HEK293 (cell line): ENCODE measurements around the gene ARPC2.
A peak's percentile ranks its signal among the peaks of the same experiment; 100 is the strongest.

ENCODE experiments used
- CTCF ChIA-PET: fragments of 350-600 bp; formaldehyde crosslinking; extraction: SDS; loops from one replicate; lab custom pipeline; 2021; ENCODE audit warnings: antibody characterized with exemption; lab: Yijun Ruan, JAX
- POLR2A ChIA-PET: fragments of 300-600 bp; formaldehyde crosslinking; extraction: SDS; loops from one replicate; lab custom pipeline; 2020; ENCODE audit warnings: antibody characterized with exemption, inconsistent platforms; lab: Yijun Ruan, JAX
- H3K27ac ChIP-seq: fragments of 200-500 bp; sonication (Bioruptor generic); 2 replicates; pipeline ENCODE4 v1.5.1; 2014; ENCODE audit warnings: low read depth, low read length, control low read depth, inconsistent platforms; ENCODE audit errors: extremely low read depth
- H3K36me3 ChIP-seq, 2 experiments: fragments of 200-500 bp in 1 of 2; sonication (Bioruptor generic) in 1 of 2; 1 replicate in 1 of 2; 2 replicates in 1 of 2; pipeline ENCODE4 v1.5.1; 2014 to 2017; ENCODE audit warnings: inconsistent platforms in 2 of 2, low read length in 2 of 2; ENCODE audit not compliant: control insufficient read depth in 2 of 2, insufficient read depth in 1 of 2
- H3K4me1 ChIP-seq: fragments of 200-500 bp; sonication (Bioruptor generic); 2 replicates; pipeline ENCODE4 v1.5.1; 2014; ENCODE audit warnings: mild to moderate bottlenecking, low read length, inconsistent platforms; ENCODE audit not compliant: control insufficient read depth, insufficient read depth
- H3K4me3 ChIP-seq: 2 replicates; pipeline ENCODE4 v1.5.1; 2011; ENCODE audit warnings: low read depth, mild to moderate bottlenecking, control low read depth, low read length, moderate library complexity
- H3K9me3 ChIP-seq: fragments of 200-500 bp; sonication (Bioruptor generic); 2 replicates; pipeline ENCODE4 v1.5.1; 2014; ENCODE audit warnings: low read depth, low read length, inconsistent platforms; ENCODE audit not compliant: control insufficient read depth, insufficient read depth
- IKZF3 ChIP-seq: fragments of 450-650 bp; IDR thresholded peaks from 2 replicates; pipeline ENCODE4 v1.5.0; 2018; ENCODE audit warnings: missing biosample characterization, mild to moderate bottlenecking, missing genetic modification characterization, moderate library complexity
- KLF1 ChIP-seq: fragments of 450-650 bp; formaldehyde crosslinking; IDR thresholded peaks from 2 replicates; pipeline ENCODE4 v1.5.1; 2016; ENCODE audit warnings: missing biosample characterization, missing genetic modification characterization
- KLF10 ChIP-seq: fragments of 450-650 bp; IDR thresholded peaks from 2 replicates; pipeline ENCODE4 v1.5.1; 2018; ENCODE audit warnings: missing biosample characterization, mild to moderate bottlenecking, missing genetic modification characterization
- MYNN ChIP-seq: fragments of 450-650 bp; formaldehyde crosslinking; IDR thresholded peaks from 2 replicates; pipeline ENCODE4 v1.5.1; 2016; ENCODE audit warnings: missing biosample characterization, missing genetic modification characterization, borderline replicate concordance
- MZF1 ChIP-seq: fragments of 450-650 bp; formaldehyde crosslinking; IDR thresholded peaks from 2 replicates; pipeline ENCODE4 v1.5.1; 2017; ENCODE audit warnings: missing biosample characterization, missing genetic modification characterization, borderline replicate concordance
- PATZ1 ChIP-seq: fragments of 450-650 bp; formaldehyde crosslinking; IDR thresholded peaks from 2 replicates; pipeline ENCODE4 v1.5.1; 2016; ENCODE audit warnings: missing biosample characterization, missing genetic modification characterization
- PRDM10 ChIP-seq: fragments of 450-650 bp; formaldehyde crosslinking; IDR thresholded peaks from 2 replicates; pipeline ENCODE4 v1.5.1; 2016; ENCODE audit warnings: missing biosample characterization, missing genetic modification characterization
- ZBTB11 ChIP-seq: fragments of 450-650 bp; formaldehyde crosslinking; conservative IDR thresholded peaks from 2 replicates; pipeline ENCODE4 v1.5.1; 2016; ENCODE audit warnings: low read depth, missing biosample characterization, missing genetic modification characterization
- ZNF211 ChIP-seq: fragments of 450-650 bp; formaldehyde crosslinking; IDR thresholded peaks from 2 replicates; pipeline ENCODE4 v1.5.1; 2016; ENCODE audit warnings: low read depth, missing biosample characterization, missing genetic modification characterization
- ZNF335 ChIP-seq: fragments of 450-650 bp; formaldehyde crosslinking; conservative IDR thresholded peaks from 2 replicates; pipeline ENCODE4 v1.5.1; 2016; ENCODE audit warnings: missing biosample characterization, missing genetic modification characterization
- ZNF37A ChIP-seq: fragments of 450-650 bp; IDR thresholded peaks from 2 replicates; pipeline ENCODE4 v1.5.1; 2018; ENCODE audit warnings: missing biosample characterization, missing genetic modification characterization
- ZNF548 ChIP-seq: fragments of 450-650 bp; formaldehyde crosslinking; IDR thresholded peaks from 2 replicates; pipeline ENCODE4 v1.5.1; 2016; ENCODE audit warnings: missing biosample characterization, missing genetic modification characterization
- ZNF621 ChIP-seq: fragments of 450-650 bp; formaldehyde crosslinking; IDR thresholded peaks from 2 replicates; pipeline ENCODE4 v1.5.1; 2017; ENCODE audit warnings: missing biosample characterization, missing genetic modification characterization
- ZNF639 ChIP-seq: fragments of 450-650 bp; formaldehyde crosslinking; IDR thresholded peaks from 2 replicates; pipeline ENCODE4 v1.5.1; 2016; ENCODE audit warnings: missing biosample characterization, missing genetic modification characterization
- ZNF654 ChIP-seq: fragments of 450-650 bp; formaldehyde crosslinking; IDR thresholded peaks from 2 replicates; pipeline ENCODE4 v1.5.1; 2016; ENCODE audit warnings: low read depth, missing biosample characterization, missing genetic modification characterization
- ZNF785 ChIP-seq: fragments of 450-650 bp; formaldehyde crosslinking; IDR thresholded peaks from 2 replicates; pipeline ENCODE4 v1.5.1; 2016; ENCODE audit warnings: missing biosample characterization, missing genetic modification characterization

ARPC2 gene

GRCh38 chr2:218186355-218186766 is 30.6 kb upstream of the ARPC2 start:
- ChIA-PET POLR2A (no interaction called here), CTCF (interaction anchor here (1.5 to 2.5 kb wide), 3 partner anchors 71 to 84 kb away, joined by 4 to 10 read pairs (median 10); partner anchors contain the start of genes AAMP and PNKD)
- H3K4me3 ChIP-seq, result no peak overlapping the region

GRCh38 chr2:218186876-218187275 is 30.1 kb upstream of the ARPC2 start:
- H3K4me3 ChIP-seq, result no peak overlapping the region
- no peak for TF ChIP-seq KLF1 (tag by site-specific recombination)
- TF ChIP-seq MZF1 (tag by site-specific recombination), result no peak
- TF ChIP-seq ZNF639 (tag by site-specific recombination), result no peak
- TF ChIP-seq ZNF785, result no peak
- TF ChIP-seq ZNF37A, result no peak
- no peak for TF ChIP-seq PRDM10 (tag by site-specific recombination)
- no peak for TF ChIP-seq ZNF548
- TF ChIP-seq, all 188 proteins: peak for 0
- no peaks in the 10 kb centered on the region for H3K36me3 ChIP-seq
- H3K9me3 ChIP-seq, result no peaks in the 10 kb centered on the region
- CTCF ChIA-PET, result interaction anchor here (0.5 to 2.5 kb wide), 8 partner anchors 17 to 300 kb away, joined by 3 to 10 read pairs (median 3); partner anchors contain the start of genes AAMP and PNKD
- POLR2A ChIA-PET, result no interaction called here
- no peak overlapping the region for H3K27ac ChIP-seq
- H3K4me1 ChIP-seq, result no peaks in the 10 kb centered on the region

More at GRCh38 chr2:218186355-218186766, 30.6 kb upstream of the ARPC2 start:
- TF ChIP-seq KLF10 (no peak), ZBTB11 (tag by site-specific recombination) (0 out of 2 replicates have a peak, but pooled peaks have one; percentile 39), ZNF335 (tag by site-specific recombination) (no peak), IKZF3 (tag by site-specific recombination) (peak; percentile 88), ZNF654 (tag by site-specific recombination) (peak; percentile 74), ZNF211 (tag by site-specific recombination) (no peak), MYNN (no peak), PATZ1 (tag by site-specific recombination) (peak; percentile 52), ZNF621 (tag by site-specific recombination) (no peak)
- no peaks in the 10 kb centered on the region for H3K9me3 ChIP-seq
- no peak overlapping the region for H3K27ac ChIP-seq
- H3K36me3 ChIP-seq, result no peaks in the 10 kb centered on the region
- H3K4me1 ChIP-seq, result no peaks in the 10 kb centered on the region
